ENCODE data around the gene OR2Y1. TPM values are rescaled to one million over a fixed set of nuclear protein-coding genes. Genes with fewer than 3 reads are reported as not detected.
A peak's percentile ranks its signal among the peaks of the same experiment; 100 is the strongest.
"Not testable (repeated sequence)": the region's sequence is repeated elsewhere in the genome, so short reads cannot be mapped to it uniquely, and the experiment has no call there.

OR2Y1 gene, protein sequence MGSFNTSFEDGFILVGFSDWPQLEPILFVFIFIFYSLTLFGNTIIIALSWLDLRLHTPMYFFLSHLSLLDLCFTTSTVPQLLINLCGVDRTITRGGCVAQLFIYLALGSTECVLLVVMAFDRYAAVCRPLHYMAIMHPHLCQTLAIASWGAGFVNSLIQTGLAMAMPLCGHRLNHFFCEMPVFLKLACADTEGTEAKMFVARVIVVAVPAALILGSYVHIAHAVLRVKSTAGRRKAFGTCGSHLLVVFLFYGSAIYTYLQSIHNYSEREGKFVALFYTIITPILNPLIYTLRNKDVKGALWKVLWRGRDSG
- total RNA-seq = not detected in 3 replicates

DNA sequence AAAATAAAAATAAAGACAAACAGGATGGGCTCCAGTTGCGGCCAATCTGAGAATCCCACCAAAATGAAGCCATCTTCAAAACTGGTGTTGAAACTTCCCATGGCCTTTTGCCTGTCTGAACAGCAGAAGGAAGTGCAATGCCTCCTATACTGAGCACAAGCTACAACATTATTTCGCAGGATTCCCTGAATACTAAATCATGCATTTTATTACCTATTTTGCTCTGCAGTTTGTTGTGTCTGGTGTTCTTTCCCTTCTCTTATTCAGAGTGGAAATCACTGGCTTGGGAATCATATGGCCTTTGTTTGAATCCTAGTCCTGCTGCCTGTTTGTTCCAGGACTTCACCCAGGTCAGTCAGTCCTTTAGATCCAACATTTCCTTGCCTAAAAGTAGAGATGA lies at the start of gene OR2Y1:
TSS of gene OR2Y1 (minus strand) at position 101 of the 400 bp plus-strand sequence. CDS start at position 101, 0 bp downstream.
- Mint-ChIP-seq H3K27me3 (ENCODE audit: low read depth) (peaks cover 58% of the 10 kb centered on the region), H3K36me3 (no peaks in the 10 kb centered on the region), H3K9me3 (no peaks in the 10 kb centered on the region), H3K4me3 (no peak within 1 kb of the TSS), H3K27ac (no peak within 1 kb of the TSS), H3K4me1 (no peaks in the 10 kb centered on the region)
- TF ChIP-seq, protein P1, sequence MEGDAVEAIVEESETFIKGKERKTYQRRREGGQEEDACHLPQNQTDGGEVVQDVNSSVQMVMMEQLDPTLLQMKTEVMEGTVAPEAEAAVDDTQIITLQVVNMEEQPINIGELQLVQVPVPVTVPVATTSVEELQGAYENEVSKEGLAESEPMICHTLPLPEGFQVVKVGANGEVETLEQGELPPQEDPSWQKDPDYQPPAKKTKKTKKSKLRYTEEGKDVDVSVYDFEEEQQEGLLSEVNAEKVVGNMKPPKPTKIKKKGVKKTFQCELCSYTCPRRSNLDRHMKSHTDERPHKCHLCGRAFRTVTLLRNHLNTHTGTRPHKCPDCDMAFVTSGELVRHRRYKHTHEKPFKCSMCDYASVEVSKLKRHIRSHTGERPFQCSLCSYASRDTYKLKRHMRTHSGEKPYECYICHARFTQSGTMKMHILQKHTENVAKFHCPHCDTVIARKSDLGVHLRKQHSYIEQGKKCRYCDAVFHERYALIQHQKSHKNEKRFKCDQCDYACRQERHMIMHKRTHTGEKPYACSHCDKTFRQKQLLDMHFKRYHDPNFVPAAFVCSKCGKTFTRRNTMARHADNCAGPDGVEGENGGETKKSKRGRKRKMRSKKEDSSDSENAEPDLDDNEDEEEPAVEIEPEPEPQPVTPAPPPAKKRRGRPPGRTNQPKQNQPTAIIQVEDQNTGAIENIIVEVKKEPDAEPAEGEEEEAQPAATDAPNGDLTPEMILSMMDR (IDR thresholded peaks at IDR 0.05; ENCODE audit: unreplicated experiment) = no peak
- DNase-seq (ENCODE audit: low spot score in 2 of 2, unreplicated experiment in 2 of 2) = no peak

DNA sequence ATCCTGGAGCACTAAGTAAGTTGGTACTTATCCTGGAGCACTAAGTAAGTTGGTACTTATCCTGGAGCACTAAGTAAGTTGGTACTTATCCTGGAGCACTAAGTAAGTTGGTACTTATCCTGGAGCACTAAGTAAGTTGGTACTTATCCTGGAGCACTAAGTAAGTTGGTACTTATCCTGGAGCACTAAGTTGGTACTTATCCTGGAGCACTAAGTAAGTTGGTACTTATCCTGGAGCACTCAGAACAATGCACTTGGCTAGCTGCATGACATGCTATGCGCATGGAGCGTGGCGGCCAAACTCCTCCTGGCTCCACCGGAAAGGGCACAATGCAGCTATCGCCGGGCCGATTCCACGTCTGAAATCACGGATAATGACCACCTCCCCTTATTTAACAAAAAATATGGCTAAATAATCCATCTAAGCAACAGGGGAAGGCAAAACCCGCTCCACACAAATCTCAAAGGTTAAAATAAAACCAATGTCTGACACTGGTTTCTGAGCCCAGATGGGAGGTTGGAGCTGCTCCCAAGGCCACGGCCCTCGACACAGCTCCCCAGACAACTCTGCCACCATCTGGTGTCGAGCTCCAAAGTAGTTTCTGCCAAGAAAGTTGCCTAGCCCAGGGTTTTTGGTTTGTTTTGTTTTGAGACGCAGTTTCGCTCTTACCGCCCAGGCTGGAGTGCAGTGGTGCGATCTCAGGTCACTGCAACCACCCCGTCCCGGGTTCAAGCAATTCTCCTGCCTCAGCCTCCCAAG lies 49.0 kb upstream of the OR2Y1 start:
- not testable (repeated sequence) for H3K9me3 Mint-ChIP-seq; DNase-seq (ENCODE audit: low spot score in 2 of 2, unreplicated experiment in 2 of 2); H3K4me3 Mint-ChIP-seq; H3K27ac Mint-ChIP-seq; H3K27me3 Mint-ChIP-seq (ENCODE audit: low read depth)
- Mint-ChIP-seq H3K4me1 (peaks cover 38% of the 10 kb centered on the region), H3K36me3 (peaks cover 15% of the 10 kb centered on the region)

DNA sequence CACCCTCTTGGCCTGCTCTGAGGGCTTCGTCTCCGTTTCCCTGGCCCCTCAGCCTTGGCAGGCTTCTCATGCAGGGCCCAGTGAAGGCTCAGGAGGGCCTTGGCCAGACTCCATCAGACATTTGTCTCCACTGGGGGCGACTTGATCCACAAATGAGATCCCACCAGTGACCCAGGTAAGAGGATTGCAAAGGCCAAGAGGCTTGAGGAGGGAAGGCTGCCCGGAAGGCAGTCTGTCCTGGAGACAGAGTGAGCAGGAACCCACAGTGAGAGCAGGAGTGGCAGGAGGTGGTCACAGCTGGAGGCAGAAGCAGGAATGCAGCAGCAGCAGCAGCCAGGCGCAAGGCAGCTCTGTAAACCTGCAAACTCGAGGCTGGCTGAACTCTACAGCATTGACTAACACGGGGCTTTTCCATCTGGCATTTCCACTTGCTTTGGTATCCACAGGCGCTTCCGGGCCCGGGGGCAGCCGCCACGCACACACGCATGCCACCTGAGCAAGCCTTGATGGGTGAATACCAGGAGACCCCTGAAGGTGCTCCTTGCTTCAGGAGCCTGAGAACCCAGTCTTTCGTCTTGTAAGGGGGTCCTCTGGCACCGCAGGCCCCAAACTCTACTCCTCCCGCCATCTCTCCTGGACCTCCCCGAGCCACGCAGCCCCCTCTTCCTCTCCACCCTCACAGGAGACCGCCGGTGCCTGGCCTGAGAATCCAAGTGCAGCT lies 48.0 kb upstream of the OR2Y1 start:
- Mint-ChIP-seq H3K27ac (peak overlapping the region; percentile 90), H3K27me3 (ENCODE audit: low read depth) (no peaks in the 10 kb centered on the region), H3K4me3 (no peak overlapping the region), H3K9me3 (no peaks in the 10 kb centered on the region), H3K4me1 (peaks cover 39% of the 10 kb centered on the region), H3K36me3 (peaks cover 15% of the 10 kb centered on the region)
- TF ChIP-seq, protein P1 (IDR thresholded peaks at IDR 0.05; ENCODE audit: unreplicated experiment) = no peak
- DNase-seq (ENCODE audit: low spot score in 2 of 2, unreplicated experiment in 2 of 2) = no peak

DNA sequence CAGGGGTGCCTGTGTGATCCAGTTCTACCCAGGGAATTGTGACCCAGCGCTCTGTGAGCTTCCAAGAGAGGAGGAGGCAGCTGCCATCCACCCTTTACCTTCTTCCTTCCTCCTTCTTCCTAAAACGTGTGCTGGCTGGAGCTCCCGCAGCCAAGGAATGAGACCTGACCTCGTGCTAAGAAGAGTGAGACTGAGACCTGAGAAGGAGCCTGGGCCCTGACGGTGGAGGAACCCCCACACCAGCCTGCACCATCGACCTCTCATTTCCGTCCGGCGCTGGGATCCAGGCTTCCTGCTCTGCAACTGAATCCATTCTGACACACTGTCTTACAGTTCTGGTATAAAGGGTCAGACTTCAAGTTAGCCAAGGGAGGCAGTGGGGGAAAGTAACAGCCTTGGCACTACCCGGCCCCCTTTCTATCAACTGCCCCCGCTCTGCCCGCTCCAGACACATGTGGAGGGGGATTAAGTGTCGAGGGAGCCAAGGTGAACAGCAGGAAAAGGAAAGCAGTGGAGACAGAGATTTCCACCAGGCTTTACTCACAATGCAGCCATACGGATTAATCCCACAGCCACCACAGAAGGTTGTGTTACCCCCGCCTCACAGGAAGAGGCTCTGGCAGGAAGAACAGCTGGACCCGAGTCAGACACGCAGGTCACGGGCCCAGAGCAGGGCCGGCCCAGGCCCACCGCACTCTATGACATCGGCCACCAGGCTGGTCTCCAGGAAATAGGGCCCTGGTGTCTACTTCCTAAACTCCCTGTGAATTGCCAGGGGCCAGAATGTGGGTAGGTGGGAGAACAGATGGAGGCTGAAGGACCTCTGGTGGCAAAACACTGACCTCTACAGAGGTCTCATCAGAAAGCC lies 46.9 kb upstream of the OR2Y1 start:
- Mint-ChIP-seq H3K27ac (peak overlapping the region; percentile 99), H3K4me3 (no peak overlapping the region), H3K9me3 (peaks cover 4% of the 10 kb centered on the region), H3K36me3 (peaks cover 12% of the 10 kb centered on the region), H3K27me3 (ENCODE audit: low read depth) (no peaks in the 10 kb centered on the region), H3K4me1 (peaks cover 39% of the 10 kb centered on the region)
- TF ChIP-seq, protein P1 (IDR thresholded peaks at IDR 0.05; ENCODE audit: unreplicated experiment) = no peak
- DNase-seq (ENCODE audit: low spot score in 2 of 2, unreplicated experiment in 2 of 2) = no peak

DNA sequence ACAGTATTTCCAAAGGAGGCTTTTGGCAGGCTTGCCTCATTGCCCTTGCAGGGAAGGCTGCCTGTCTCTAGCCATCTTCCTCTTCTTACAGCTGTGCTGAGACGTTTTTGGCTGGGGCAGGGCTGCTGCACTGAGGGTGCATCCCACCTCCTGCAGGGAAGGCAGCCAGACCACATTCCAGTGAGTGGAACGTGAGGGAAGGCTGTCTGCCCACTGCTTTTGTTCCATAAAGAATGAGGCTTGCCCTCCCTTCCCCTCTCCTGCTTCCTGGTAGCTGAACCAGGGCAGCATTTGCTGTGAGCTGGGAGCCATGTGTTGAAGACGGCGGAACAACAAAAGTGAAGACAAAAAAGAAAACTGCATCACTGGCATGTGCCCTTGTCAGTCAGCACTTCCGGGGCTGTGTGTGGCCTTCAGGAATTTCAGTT lies 46.0 kb upstream of the OR2Y1 start:
- H3K27ac Mint-ChIP-seq = peak overlapping the region; percentile 99
- peak overlapping the region; percentile 5 for H3K4me3 Mint-ChIP-seq
- no peaks in the 10 kb centered on the region for H3K27me3 Mint-ChIP-seq (ENCODE audit: low read depth)
- TF ChIP-seq, protein P1 (IDR thresholded peaks at IDR 0.05; ENCODE audit: unreplicated experiment) = no peak
- DNase-seq (ENCODE audit: low spot score in 2 of 2, unreplicated experiment in 2 of 2) = peak in 1 of 2 experiments; percentile 63
- peaks cover 4% of the 10 kb centered on the region for H3K9me3 Mint-ChIP-seq
- H3K36me3 Mint-ChIP-seq = peaks cover 9% of the 10 kb centered on the region
- H3K4me1 Mint-ChIP-seq = peaks cover 39% of the 10 kb centered on the region
